ENCODE data around the gene VAC14. TPM values are rescaled to one million over a fixed set of nuclear protein-coding genes. Genes with fewer than 3 reads are reported as not detected.

The VAC14 gene
- total RNA-seq, 1 donor from 2014 or later = 21.0 TPM

GRCh38 chr16:70653406-70653805 is 147.6 kb downstream of the VAC14 start:
- TF ChIP-seq CTCF (IDR thresholded peaks at IDR 0.05; ENCODE audit: borderline replicate concordance) = no peak

GRCh38 chr16:70652322-70652721 is 148.6 kb downstream of the VAC14 start:
- no peaks in the 10 kb centered on the region for H3K36me3 ChIP-seq
- no peaks in the 10 kb centered on the region for H3K27me3 ChIP-seq (ENCODE audit: low read depth)
- H3K4me3 ChIP-seq = no peak overlapping the region
- no peaks in the 10 kb centered on the region for H3K9me3 ChIP-seq (replicated peaks)
- H3K27ac ChIP-seq (replicated peaks) = no peak overlapping the region
- no peak for TF ChIP-seq CTCF (IDR thresholded peaks at IDR 0.05; ENCODE audit: borderline replicate concordance)
- intact Hi-C loops (cut with micrococcal nuclease) = loop anchor here (5.0 kb wide), 1 partner anchor 125 kb away; no protein-coding TSS in a partner anchor
- no peak for DNase-seq
- H3K4me1 ChIP-seq = peaks cover 10% of the 10 kb centered on the region

More at GRCh38 chr16:70653406-70653805, 147.6 kb downstream of the VAC14 start:
- H3K4me3 ChIP-seq = no peak overlapping the region
- H3K27me3 ChIP-seq (ENCODE audit: low read depth) = no peaks in the 10 kb centered on the region
- H3K36me3 ChIP-seq = no peaks in the 10 kb centered on the region
- H3K27ac ChIP-seq (replicated peaks) = no peak overlapping the region
- no peaks in the 10 kb centered on the region for H3K9me3 ChIP-seq (replicated peaks)
- DNase-seq = no peak
- H3K4me1 ChIP-seq = peaks cover 10% of the 10 kb centered on the region
- intact Hi-C loops (cut with micrococcal nuclease) = loop anchor here (5.0 kb wide), 1 partner anchor 126 kb away; no protein-coding TSS in a partner anchor

GRCh38 chr16:70651524-70651923 is 149.4 kb downstream of the VAC14 start:
- H3K9me3 ChIP-seq (replicated peaks) = no peaks in the 10 kb centered on the region
- intact Hi-C loops (cut with micrococcal nuclease) = loop anchor here (5.0 kb wide), 1 partner anchor 124 kb away; no protein-coding TSS in a partner anchor
- DNase-seq = no peak
- no peak for TF ChIP-seq CTCF (IDR thresholded peaks at IDR 0.05; ENCODE audit: borderline replicate concordance)
- H3K4me1 ChIP-seq = peaks cover 18% of the 10 kb centered on the region
- H3K27ac ChIP-seq (replicated peaks) = no peak overlapping the region
- H3K36me3 ChIP-seq = no peaks in the 10 kb centered on the region
- no peak overlapping the region for H3K4me3 ChIP-seq
- H3K27me3 ChIP-seq (ENCODE audit: low read depth) = no peaks in the 10 kb centered on the region

GRCh38 chr16:70650216-70650615 is 150.7 kb downstream of the VAC14 start:
- H3K27me3 ChIP-seq (ENCODE audit: low read depth) = no peaks in the 10 kb centered on the region
- H3K4me1 ChIP-seq = peaks cover 19% of the 10 kb centered on the region
- no peak overlapping the region for H3K4me3 ChIP-seq
- no peaks in the 10 kb centered on the region for H3K9me3 ChIP-seq (replicated peaks)
- no peak for TF ChIP-seq CTCF (IDR thresholded peaks at IDR 0.05; ENCODE audit: borderline replicate concordance)
- no peak for DNase-seq
- no peaks in the 10 kb centered on the region for H3K36me3 ChIP-seq
- H3K27ac ChIP-seq (replicated peaks) = no peak overlapping the region
- intact Hi-C loops (cut with micrococcal nuclease) = loop anchor here (5.0 kb wide), 1 partner anchor 123 kb away; no protein-coding TSS in a partner anchor

DNA sequence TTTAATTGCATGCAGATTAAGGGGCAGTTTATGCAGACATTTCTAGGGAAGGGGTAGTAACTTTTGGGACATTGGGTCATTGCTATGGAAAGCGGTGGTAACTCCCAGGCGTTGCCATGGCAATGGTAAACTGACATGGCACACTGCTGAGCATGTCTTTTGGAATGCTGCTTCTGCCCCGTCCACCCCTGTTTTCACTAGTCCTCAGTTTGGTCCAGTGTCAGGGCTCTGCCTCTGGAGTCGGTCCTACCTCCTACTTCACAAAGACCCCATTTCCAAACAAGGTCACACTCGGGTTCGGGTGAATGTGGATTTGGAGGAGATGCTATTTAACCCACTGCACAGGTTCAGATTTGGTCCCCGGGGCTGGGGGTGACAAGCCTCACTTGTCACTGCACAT is 151.7 kb downstream of the VAC14 start:
- H3K27ac ChIP-seq (replicated peaks) = no peak overlapping the region
- intact Hi-C loops (cut with micrococcal nuclease) = no loop called here
- no peak for DNase-seq
- H3K4me1 ChIP-seq = peaks cover 18% of the 10 kb centered on the region
- no peaks in the 10 kb centered on the region for H3K27me3 ChIP-seq (ENCODE audit: low read depth)
- no peaks in the 10 kb centered on the region for H3K9me3 ChIP-seq (replicated peaks)
- TF ChIP-seq CTCF (IDR thresholded peaks at IDR 0.05; ENCODE audit: borderline replicate concordance) = no peak
- H3K4me3 ChIP-seq = no peak overlapping the region
- H3K36me3 ChIP-seq = no peaks in the 10 kb centered on the region
